Activated T-helper 17 cell treated with anti-CD3 and anti-CD28 coated beads, Interleukin-2, amount 50 U/mL, for 72 hours (primary cell): ENCODE measurements around the gene NCOA3. TPM values are rescaled to one million over a fixed set of nuclear protein-coding genes. Genes with fewer than 3 reads are reported as not detected.
"Not testable (repeated sequence)": the region's sequence is repeated elsewhere in the genome, so short reads cannot be mapped to it uniquely, and the experiment has no call there.

ENCODE experiments used
- ATAC-seq: fragments of 150-1000 bp; cut with Tn5 transposase; replicated peaks from 2 replicates; pipeline ENCODE4 v1.10.0; 2021; ENCODE audit warnings: mild to moderate bottlenecking, moderate library complexity
- H3K27ac Mint-ChIP-seq: one replicate; pipeline ENCODE4 v1.8.0; 2022; ENCODE audit warnings: mixed read lengths
- H3K27me3 Mint-ChIP-seq: one replicate; pipeline ENCODE4 v1.8.0; 2022; ENCODE audit warnings: mixed read lengths
- H3K36me3 Mint-ChIP-seq: one replicate; pipeline ENCODE4 v1.8.0; 2022; ENCODE audit warnings: low read depth, mild to moderate bottlenecking, mixed read lengths
- H3K4me1 Mint-ChIP-seq: one replicate; pipeline ENCODE4 v1.8.0; 2022; ENCODE audit warnings: mixed read lengths
- H3K4me3 Mint-ChIP-seq: one replicate; pipeline ENCODE4 v1.8.0; 2022; ENCODE audit warnings: mild to moderate bottlenecking, mixed read lengths
- H3K9me3 Mint-ChIP-seq: one replicate; pipeline ENCODE4 v1.8.0; 2022; ENCODE audit warnings: mixed read lengths
- total RNA-seq, 2 donors: library from RNA; stranded (reverse); gene quantifications; one replicate each; pipeline ENCODE4 v1.2.3, GENCODE V29; 2022

NCOA3 gene
- total RNA-seq, 2 donors from 2014 or later: 55.4 to 64.2 TPM

GRCh38 chr20:47549671-47550070, 48.0 kb downstream of the NCOA3 start:
- no peak overlapping the region for H3K27ac Mint-ChIP-seq
- no peaks in the 10 kb centered on the region for H3K9me3 Mint-ChIP-seq
- peaks cover 63% of the 10 kb centered on the region for H3K36me3 Mint-ChIP-seq
- ATAC-seq: no peak
- no peaks in the 10 kb centered on the region for H3K27me3 Mint-ChIP-seq
- no peak overlapping the region for H3K4me3 Mint-ChIP-seq
- peaks cover 24% of the 10 kb centered on the region for H3K4me1 Mint-ChIP-seq

- Mint-ChIP-seq H3K27me3 (no peaks in the 10 kb centered on the region), H3K27ac (no peak overlapping the region), H3K4me3 (no peak overlapping the region), H3K36me3 (peaks cover 58% of the 10 kb centered on the region), H3K4me1 (peaks cover 19% of the 10 kb centered on the region), H3K9me3 (no peaks in the 10 kb centered on the region)
- ATAC-seq: no peak
These were observed 49.5 kb downstream of the NCOA3 start for GRCh38 chr20:47551222-47551621.

- ATAC-seq: no peak
- Mint-ChIP-seq H3K27ac (no peak overlapping the region), H3K36me3 (peaks cover 53% of the 10 kb centered on the region), H3K27me3 (no peaks in the 10 kb centered on the region), H3K9me3 (no peaks in the 10 kb centered on the region), H3K4me1 (peaks cover 15% of the 10 kb centered on the region), H3K4me3 (no peak overlapping the region)
These were observed 50.2 kb downstream of the NCOA3 start for GRCh38 chr20:47551841-47552240.

- Mint-ChIP-seq H3K27me3 (no peaks in the 10 kb centered on the region), H3K4me1 (peaks cover 14% of the 10 kb centered on the region), H3K36me3 (peaks cover 51% of the 10 kb centered on the region), H3K27ac (no peak overlapping the region), H3K4me3 (no peak overlapping the region), H3K9me3 (no peaks in the 10 kb centered on the region)
- ATAC-seq: no peak
These were observed 51.3 kb downstream of the NCOA3 start for GRCh38 chr20:47552996-47553395.

GRCh38 chr20:47553594-47554235, 52.0 kb downstream of the NCOA3 start:
- not testable (repeated sequence) for H3K4me3 Mint-ChIP-seq, ATAC-seq, H3K9me3 Mint-ChIP-seq, H3K27ac Mint-ChIP-seq, H3K27me3 Mint-ChIP-seq
- Mint-ChIP-seq H3K4me1 (peaks cover 14% of the 10 kb centered on the region), H3K36me3 (peaks cover 51% of the 10 kb centered on the region)

GRCh38 chr20:47554283-47554682, 52.6 kb downstream of the NCOA3 start:
- H3K4me3 Mint-ChIP-seq, H3K27me3 Mint-ChIP-seq, H3K9me3 Mint-ChIP-seq, ATAC-seq, H3K27ac Mint-ChIP-seq: not testable (repeated sequence)
- H3K36me3 Mint-ChIP-seq: peaks cover 48% of the 10 kb centered on the region
- H3K4me1 Mint-ChIP-seq: peaks cover 14% of the 10 kb centered on the region

- Mint-ChIP-seq H3K4me3 (no peak overlapping the region), H3K9me3 (no peaks in the 10 kb centered on the region), H3K4me1 (peaks cover 13% of the 10 kb centered on the region), H3K27ac (no peak overlapping the region), H3K36me3 (peaks cover 21% of the 10 kb centered on the region), H3K27me3 (no peaks in the 10 kb centered on the region)
- no peak for ATAC-seq
These were observed 55.5 kb downstream of the NCOA3 start for GRCh38 chr20:47557218-47557617.

- H3K4me3 Mint-ChIP-seq: no peak overlapping the region
- no peaks in the 10 kb centered on the region for H3K9me3 Mint-ChIP-seq
- no peak for ATAC-seq
- peaks cover 15% of the 10 kb centered on the region for H3K36me3 Mint-ChIP-seq
- H3K27me3 Mint-ChIP-seq: no peaks in the 10 kb centered on the region
- H3K4me1 Mint-ChIP-seq: peaks cover 17% of the 10 kb centered on the region
- no peak overlapping the region for H3K27ac Mint-ChIP-seq
These were observed 56.1 kb downstream of the NCOA3 start for GRCh38 chr20:47557791-47558190.

GRCh38 chr20:47558295-47559066, 56.8 kb downstream of the NCOA3 start:
- Mint-ChIP-seq H3K27ac (peak overlapping the region; percentile 17), H3K4me3 (no peak overlapping the region), H3K4me1 (peaks cover 17% of the 10 kb centered on the region), H3K36me3 (peaks cover 13% of the 10 kb centered on the region), H3K27me3 (no peaks in the 10 kb centered on the region), H3K9me3 (no peaks in the 10 kb centered on the region)
- ATAC-seq: no peak

GRCh38 chr20:47559141-47559540, 57.5 kb downstream of the NCOA3 start:
- H3K36me3 Mint-ChIP-seq: peaks cover 15% of the 10 kb centered on the region
- peak overlapping the region; percentile 17 for H3K27ac Mint-ChIP-seq
- H3K4me3 Mint-ChIP-seq: no peak overlapping the region
- H3K27me3 Mint-ChIP-seq: no peaks in the 10 kb centered on the region
- H3K4me1 Mint-ChIP-seq: peaks cover 18% of the 10 kb centered on the region
- ATAC-seq: no peak
- H3K9me3 Mint-ChIP-seq: no peaks in the 10 kb centered on the region

GRCh38 chr20:47561180-47561579, 59.5 kb downstream of the NCOA3 start:
- Mint-ChIP-seq H3K36me3 (peaks cover 15% of the 10 kb centered on the region), H3K4me3 (no peak overlapping the region), H3K4me1 (peaks cover 27% of the 10 kb centered on the region), H3K27ac (no peak overlapping the region), H3K27me3 (no peaks in the 10 kb centered on the region), H3K9me3 (no peaks in the 10 kb centered on the region)
- ATAC-seq: no peak

GRCh38 chr20:47561603-47562583, 60.2 kb downstream of the NCOA3 start:
- no peaks in the 10 kb centered on the region for H3K9me3 Mint-ChIP-seq
- peak overlapping the region; percentile 35 for H3K27ac Mint-ChIP-seq
- H3K4me3 Mint-ChIP-seq: no peak overlapping the region
- H3K36me3 Mint-ChIP-seq: peaks cover 15% of the 10 kb centered on the region
- no peaks in the 10 kb centered on the region for H3K27me3 Mint-ChIP-seq
- peaks cover 27% of the 10 kb centered on the region for H3K4me1 Mint-ChIP-seq
- no peak for ATAC-seq

- no peak for ATAC-seq
- Mint-ChIP-seq H3K4me1 (peaks cover 32% of the 10 kb centered on the region), H3K4me3 (no peak overlapping the region), H3K36me3 (peaks cover 53% of the 10 kb centered on the region), H3K9me3 (peaks cover 4% of the 10 kb centered on the region), H3K27ac (no peak overlapping the region), H3K27me3 (no peaks in the 10 kb centered on the region)
These were observed 64.6 kb downstream of the NCOA3 start for GRCh38 chr20:47566269-47566668.

- Mint-ChIP-seq H3K36me3 (peaks cover 68% of the 10 kb centered on the region), H3K4me3 (no peak overlapping the region), H3K4me1 (peaks cover 30% of the 10 kb centered on the region), H3K9me3 (peaks cover 4% of the 10 kb centered on the region), H3K27ac (peak overlapping the region; percentile 81), H3K27me3 (no peaks in the 10 kb centered on the region)
- ATAC-seq: no peak
These were observed 66.3 kb downstream of the NCOA3 start for GRCh38 chr20:47568019-47568418.
